GM19452 (cell line): Measurements from ENCODE around the gene RHBDF2.
A peak's percentile ranks its signal among the peaks of the same experiment; 100 is the strongest.

ENCODE experiments used
- ATAC-seq: cut with Tn5 transposase; IDR thresholded peaks from one replicate; pipeline ENCODE4 v1.9.1; 2021; ENCODE audit not compliant: unreplicated experiment

The RHBDF2 gene

GRCh38 chr17:76501018-76501826, at the start of gene RHBDF2:
RHBDF2 (minus strand) TSS chr17:76501423; CDS start chr17:76481524, 19,899 bp downstream.
- peak; percentile 62 for ATAC-seq

- ATAC-seq = no peak
Measured at GRCh38 chr17:76549539-76549938, 48.3 kb upstream of the RHBDF2 start.

- no peak for ATAC-seq
Measured at GRCh38 chr17:76549215-76549518, 47.9 kb upstream of the RHBDF2 start.

- ATAC-seq = no peak
Measured at GRCh38 chr17:76548378-76549214, 47.4 kb upstream of the RHBDF2 start.

- no peak for ATAC-seq
Measured at GRCh38 chr17:76547642-76548202, 46.5 kb upstream of the RHBDF2 start.

GRCh38 chr17:76547183-76547641, 46.0 kb upstream of the RHBDF2 start:
- ATAC-seq = no peak

- no peak for ATAC-seq
Measured at GRCh38 chr17:76546556-76547182, 45.4 kb upstream of the RHBDF2 start.

- ATAC-seq = no peak
Measured at GRCh38 chr17:76545918-76546555, 44.8 kb upstream of the RHBDF2 start.

- no peak for ATAC-seq
Measured at GRCh38 chr17:76544546-76545365, 43.5 kb upstream of the RHBDF2 start.

GRCh38 chr17:76543826-76544545, 42.8 kb upstream of the RHBDF2 start:
- no peak for ATAC-seq

GRCh38 chr17:76543482-76543825, 42.2 kb upstream of the RHBDF2 start:
- ATAC-seq = no peak

GRCh38 chr17:76542984-76543383, 41.8 kb upstream of the RHBDF2 start:
- ATAC-seq = no peak

- no peak for ATAC-seq
Measured at GRCh38 chr17:76542566-76542971, 41.3 kb upstream of the RHBDF2 start.

- ATAC-seq = no peak
Measured at GRCh38 chr17:76541739-76542454, 40.7 kb upstream of the RHBDF2 start.

GRCh38 chr17:76540381-76541300, 39.4 kb upstream of the RHBDF2 start:
- ATAC-seq = no peak

- ATAC-seq = no peak
Measured at GRCh38 chr17:76539631-76540271, 38.5 kb upstream of the RHBDF2 start, which contains the start of gene PRCD. PRCD (plus strand) TSS chr17:76540044; CDS start chr17:76540142, 98 bp downstream.

GRCh38 chr17:76538941-76539570, 37.8 kb upstream of the RHBDF2 start:
- no peak for ATAC-seq
